GM19025 (cell line): Measurements from ENCODE around the gene PRTG.
"Not testable (repeated sequence)": the region's sequence is repeated elsewhere in the genome, so short reads cannot be mapped to it uniquely, and the experiment has no call there.

Source experiments
- ATAC-seq: cut with Tn5 transposase; IDR thresholded peaks from one replicate; pipeline ENCODE4 v1.9.1; 2021; ENCODE audit warnings: mild to moderate bottlenecking, low read depth, moderate library complexity; ENCODE audit not compliant: unreplicated experiment

The PRTG gene

DNA sequence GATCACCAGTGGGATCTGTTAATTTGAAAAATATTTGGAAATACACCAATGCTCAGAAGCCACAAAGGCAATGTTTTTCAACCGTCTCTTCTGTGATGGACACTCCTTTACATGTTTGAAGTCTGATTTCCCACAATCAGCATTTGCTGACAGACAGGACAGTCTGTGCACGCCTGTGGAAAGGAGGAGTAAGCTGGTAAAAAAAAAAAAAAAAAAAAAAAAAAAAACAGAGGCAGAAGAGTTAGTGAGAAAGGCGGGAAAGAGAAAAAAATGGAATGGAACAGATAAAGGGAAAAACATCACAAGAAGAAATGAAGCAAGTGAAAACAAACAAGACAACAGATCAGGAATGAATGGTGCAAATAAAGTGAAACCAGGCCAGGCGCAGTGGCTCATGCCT is 35.0 kb downstream of the PRTG start:
- no peak for ATAC-seq

DNA sequence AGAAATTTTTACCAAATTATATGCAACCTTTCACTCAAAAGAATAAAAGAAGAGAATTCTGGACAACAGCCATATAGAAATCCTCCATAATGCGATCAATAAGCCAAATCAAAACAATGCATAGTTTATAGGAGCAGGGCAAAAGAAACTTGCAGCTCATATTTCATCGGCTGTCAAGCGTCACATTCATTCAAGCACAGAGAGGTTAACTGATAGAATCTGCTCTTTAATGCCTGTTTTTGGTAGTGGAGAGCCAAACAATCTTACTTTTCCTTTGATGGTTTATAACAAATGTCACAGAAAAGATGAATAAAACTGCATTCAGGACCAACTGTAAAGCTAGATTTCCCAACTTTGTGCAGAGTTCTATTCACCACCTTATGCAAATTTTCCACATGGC is 35.4 kb downstream of the PRTG start:
- ATAC-seq = no peak

DNA sequence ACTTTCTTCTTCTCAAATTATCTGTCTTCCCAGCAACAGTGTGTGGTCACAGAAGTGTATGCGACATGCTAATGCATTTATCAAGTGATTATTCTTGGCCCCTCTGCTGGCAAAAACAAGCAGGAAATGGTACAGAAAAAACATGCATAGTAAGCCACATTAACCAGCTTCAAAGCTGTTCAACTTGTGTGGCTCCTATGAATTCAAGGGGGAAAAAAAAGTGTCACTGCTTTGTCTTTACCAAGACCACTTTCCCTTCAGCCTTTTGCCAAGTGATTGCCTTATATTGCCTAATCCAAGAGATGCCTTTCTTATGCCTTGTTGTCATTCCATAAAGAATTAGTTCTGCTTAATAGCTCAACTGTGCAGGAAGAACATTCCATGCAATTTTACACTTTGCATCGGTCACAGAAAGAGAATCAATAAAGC is 39.1 kb downstream of the PRTG start:
- ATAC-seq = no peak

DNA sequence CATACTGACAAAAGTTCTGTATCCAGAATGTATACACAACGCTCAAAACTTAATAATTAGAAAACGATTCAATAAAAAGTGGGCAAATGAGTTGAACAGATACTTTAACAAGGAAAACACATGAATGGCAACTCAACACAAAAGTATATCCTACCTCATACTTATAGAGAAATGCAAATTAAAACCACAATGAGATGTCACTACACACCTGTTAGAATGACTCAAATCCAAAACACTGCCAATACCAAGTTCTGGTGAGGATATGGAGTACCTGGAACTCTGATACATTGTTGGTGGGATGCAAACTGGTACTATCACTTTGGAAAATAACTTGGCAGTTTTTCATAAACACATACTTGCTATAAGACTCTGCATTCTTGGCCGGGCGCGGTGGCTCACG is 42.1 kb downstream of the PRTG start:
- ATAC-seq = no peak

DNA sequence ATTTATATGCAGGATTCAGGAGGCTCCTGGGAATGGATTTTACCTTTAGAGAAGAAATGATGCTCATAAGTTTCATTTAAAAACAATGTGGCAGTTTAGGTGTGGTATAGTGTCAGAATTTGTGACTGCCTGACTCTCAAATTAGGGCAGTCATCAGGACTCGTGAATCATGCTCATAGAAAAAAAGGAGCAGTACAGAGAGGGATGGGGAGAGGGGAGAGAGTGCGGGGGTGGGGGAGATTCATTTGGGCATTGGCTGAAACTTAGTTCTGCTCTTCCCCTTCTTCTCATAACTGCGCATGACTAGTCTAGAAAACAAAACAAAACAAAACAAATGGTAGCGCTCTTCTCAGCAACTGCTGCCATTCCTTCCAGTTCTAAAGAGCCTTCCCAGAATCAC is 44.3 kb downstream of the PRTG start:
- no peak for ATAC-seq

DNA sequence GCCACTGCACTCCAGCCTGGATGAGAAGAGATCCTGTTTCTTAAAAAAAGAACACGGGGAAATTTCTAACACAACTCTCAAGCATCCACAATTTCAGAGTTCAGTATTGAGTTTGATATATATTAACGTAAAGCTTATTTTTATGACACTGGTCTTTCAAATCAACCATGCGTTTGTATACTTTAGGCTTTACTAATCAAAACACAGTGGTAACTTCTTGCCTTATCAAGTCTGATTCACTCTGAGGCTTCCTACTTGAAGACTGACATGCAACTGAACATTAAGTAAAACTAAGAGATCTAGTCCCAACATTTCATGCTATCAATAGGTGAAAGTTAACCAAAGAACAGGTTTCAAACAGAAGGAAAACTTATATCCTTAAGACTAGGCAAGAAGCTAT is 46.7 kb downstream of the PRTG start:
- ATAC-seq = no peak

DNA sequence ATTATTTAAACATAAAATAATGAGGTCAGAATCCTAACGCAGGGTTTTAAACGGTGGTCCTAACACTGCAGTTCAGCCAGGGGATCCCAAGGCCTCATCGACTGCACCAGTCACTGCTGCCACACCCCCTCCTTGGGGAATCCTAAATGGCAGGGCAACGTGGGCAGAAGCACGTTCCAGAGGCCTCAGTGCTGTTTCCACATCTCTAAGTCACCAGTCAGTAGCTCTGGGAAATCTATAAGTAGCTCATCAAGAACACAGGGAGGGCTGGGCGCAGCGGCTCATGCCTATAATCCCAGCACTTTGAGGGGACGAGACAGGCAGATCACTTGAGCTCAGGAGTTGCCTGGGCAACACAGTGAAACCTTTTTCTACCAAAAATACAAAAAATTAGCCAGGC is 47.5 kb downstream of the PRTG start:
- ATAC-seq = no peak

DNA sequence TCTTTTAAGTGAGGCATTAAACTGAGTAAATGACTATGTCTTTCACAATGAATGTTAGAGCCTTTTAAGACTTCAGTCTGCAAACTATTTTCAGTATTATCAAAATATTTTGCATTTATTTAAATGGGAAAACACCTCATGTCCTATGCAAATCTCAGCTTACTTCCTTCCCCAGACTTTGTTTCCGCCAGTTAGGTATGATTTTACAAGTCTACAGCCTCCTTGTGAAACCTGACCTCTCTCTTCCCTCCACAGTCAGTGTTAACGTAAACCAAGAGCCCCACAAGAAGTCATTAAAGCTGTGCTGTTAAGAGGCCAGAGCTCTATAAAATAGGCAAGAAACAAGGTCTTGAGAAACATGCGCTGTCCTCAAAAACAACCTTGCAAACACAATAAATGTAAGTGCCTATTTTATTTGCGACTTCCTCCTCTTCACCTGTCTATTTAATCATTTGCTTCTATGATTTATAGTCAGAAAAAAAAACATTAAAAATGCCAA is 48.3 kb downstream of the PRTG start:
- ATAC-seq = peak; percentile 95

DNA sequence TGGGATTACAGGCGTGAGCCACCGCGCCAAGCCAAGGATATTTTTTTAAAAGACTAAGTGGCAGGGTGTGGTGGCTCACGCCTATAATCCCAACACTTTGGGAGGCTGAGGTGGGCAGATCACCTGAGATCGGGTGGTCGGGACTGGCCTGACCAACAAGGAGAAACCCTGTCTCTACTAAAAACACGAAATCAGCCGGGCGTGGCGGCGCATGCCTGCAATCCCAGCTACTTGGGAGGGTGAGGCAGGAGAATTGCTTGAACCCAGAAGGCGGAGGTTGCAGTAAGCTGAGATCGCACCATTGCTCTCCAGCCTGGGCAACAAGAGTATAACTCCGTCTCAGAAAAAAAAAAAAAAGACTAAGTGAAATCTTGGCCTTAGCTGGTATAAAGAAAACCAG is 49.8 kb downstream of the PRTG start:
- ATAC-seq = not testable (repeated sequence)

DNA sequence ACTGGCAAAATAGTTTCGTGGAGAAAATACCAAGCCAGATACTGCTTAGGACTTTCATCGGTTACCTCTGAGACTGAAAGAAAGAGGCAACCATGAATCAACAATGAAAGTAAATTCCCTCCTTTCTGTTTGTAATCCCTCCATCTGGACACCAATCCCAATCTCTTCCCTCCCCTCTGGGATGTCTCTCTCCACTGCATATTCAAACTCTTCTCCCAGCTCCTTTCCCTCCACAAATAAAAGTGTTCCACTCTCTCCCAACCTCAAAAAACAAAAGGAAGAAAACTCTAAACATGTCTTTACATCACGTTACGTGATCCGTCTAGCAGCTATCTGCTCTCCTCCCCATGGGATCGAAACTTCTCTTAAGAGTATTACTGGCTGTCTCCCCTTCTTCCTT is 55.2 kb downstream of the PRTG start:
- ATAC-seq = no peak

DNA sequence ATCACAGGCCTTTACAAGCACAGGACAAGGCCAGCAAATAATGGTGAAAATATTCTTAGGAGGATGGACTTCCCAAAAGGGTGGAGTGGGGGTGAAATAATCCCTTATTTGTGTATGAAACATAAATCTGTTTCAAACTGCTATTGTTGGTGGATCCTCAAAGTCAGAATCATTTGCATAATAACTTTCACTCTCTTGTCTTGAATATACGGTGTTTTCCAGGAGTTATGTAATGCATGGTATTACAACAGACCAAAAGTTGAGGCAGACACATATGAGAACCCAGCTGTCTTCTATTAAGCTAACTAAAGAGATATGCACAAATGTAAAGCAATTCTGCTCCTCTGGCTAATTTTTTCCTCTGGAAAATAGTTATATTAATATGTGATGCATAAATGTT is 57.7 kb downstream of the PRTG start:
- ATAC-seq = peak; percentile 76

DNA sequence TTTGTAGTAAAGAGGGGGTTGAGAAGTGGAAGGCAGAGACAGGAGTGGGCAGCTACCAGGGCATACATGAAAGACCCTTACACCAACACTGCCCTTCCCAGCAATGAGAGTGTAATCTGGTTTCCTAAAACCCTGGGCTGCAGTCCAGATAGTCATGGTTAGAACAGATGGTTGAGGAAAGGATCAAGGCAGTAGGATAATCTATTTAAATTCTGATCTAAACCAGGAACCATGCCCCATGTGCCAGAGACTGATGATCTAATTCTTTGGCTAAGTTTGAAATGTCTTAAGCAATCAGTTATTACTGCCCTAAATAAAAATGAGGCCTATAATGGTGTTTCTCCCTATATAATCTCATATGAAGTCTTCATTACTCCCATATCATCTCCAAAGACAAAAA is 59.6 kb downstream of the PRTG start:
- no peak for ATAC-seq

DNA sequence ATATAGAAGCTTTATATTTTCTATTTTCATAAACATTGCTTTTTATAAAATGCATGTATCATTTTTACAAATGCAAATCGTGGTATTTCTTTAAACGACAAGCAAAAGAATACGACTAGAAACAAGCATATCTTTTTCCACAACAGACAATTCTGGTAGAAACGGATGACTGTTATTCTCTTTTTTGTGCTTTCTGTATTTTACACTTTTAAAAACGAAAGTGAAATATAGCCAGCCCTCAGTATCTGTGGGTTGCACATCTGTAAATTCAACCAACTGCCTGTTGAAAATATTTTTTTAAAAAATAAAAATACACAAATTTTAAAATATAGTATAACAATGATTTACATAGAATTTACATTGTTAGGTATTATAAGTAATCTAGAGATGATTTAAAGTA is 61.3 kb downstream of the PRTG start:
- ATAC-seq = no peak

DNA sequence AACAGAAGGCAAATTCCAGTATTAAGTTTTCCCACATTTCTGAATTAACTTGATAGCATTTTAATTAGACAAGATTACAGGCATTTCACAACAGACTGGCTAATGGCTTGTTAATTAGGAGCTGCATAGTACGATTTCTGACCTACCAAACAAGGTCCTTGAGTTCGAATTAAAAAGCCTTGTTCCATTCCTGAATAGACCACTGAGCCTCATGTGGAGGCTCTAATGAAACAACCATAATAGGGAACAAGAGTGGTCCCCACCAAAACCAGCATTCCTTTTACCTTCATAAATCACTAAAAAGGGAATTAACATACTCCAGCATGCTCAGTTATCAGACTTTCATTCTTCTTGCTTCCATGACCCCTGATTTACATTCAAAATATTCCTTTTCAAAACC is 66.4 kb downstream of the PRTG start:
- ATAC-seq = no peak

DNA sequence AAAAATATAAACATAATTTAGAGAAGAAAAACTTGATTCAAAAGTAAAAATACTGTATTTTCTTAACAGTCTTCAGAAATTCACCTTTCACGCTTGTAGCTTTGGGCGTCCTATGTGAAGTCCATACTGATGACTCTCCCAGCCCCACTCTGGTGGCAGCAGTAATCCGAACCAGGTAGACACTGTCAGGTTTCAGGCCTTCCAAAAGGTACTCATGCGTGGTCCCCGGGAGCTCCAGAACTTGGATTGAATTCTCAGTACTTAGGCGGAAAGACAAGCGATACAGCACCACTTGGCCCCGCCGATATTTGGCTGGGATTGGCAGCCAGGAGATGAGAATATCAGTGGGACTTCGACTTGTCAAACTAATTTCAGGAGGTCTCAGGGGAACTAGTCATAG is 69.7 kb downstream of the PRTG start:
- no peak for ATAC-seq

DNA sequence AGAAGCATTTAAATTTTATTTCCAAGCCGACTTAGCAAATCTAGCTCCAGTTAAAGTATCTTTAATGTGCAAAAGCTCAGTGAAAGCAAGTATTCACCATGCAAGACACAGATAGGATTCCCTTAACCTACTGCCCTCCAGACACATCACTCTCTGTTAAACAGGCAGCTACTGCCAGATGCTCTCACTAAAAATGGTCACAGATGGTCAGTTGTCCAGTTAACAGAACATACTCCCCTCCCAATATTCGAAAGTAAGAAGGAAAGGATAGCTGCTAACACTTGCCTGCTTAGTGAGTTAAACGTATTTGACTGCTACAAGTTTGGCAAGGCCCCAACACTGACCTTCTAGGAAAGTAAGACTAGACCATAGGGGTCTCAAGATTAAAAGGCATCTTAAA is 73.7 kb downstream of the PRTG start:
- ATAC-seq = no peak

DNA sequence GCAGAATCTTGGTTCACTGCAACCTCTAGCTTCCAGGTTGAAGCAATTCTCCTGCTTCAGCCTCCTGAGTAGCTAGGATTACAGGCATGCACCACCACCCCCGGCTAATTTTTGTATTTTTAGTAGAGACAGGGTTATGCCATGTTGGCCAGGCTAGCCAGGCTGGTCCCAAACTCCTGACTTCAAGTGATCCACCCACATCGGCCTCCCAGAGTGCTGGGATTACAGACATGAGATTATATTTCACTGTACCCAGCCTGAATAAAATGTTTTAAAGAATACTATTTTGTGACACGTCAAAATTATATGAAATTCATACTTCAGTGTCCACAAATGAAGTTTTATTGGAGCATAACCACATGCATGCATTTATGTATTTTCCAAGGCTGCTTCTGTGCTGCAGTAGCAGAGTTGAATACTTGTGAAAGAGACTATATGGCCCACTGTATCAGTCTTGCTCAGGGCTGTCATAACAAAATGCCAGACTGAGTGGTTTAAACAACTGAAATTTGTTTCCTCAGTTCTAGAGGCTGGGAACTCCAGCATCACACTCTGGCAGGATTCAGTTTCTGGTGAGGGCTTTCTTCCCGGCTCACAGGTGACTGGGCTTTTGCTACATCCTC is 77.2 kb downstream of the PRTG start:
- no peak for ATAC-seq

DNA sequence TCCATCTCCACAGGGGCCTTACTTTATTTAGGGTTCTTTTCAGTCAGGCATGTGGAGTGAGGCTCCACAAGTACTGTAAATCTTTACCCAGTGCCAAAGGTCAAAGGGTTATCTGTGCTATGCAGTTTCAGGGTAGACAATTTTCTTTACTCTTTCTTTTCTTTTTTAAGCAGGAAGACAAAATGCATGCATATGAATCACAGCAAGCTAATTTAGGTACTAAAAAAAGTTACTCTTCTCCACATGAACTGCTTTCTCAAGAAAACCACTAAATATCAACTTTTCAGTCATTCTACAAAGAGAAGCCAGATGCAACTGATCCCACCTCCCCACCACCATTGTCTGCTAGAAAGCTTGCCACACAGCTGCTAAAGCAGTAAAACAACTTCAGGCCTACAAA is 81.5 kb downstream of the PRTG start:
- no peak for ATAC-seq

DNA sequence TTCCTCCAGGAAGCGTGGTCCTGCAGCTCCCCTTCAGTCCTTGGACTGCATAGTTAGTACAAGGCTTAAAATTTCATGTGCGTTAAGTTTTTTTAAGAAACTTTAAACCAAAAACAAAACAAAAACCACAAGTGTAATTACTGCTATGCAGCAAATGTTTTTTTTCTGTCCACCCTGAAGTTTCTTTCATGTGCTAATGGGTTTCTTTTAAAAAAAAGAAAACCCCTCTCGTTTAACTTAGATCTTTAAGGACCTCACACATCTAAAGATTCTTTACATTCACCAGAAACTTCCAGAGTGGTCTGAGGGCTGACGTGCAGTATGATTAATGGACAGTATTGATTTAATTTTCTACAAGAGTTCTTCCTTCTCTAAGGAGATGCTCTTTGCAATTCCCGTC is 82.8 kb downstream of the PRTG start:
- no peak for ATAC-seq

DNA sequence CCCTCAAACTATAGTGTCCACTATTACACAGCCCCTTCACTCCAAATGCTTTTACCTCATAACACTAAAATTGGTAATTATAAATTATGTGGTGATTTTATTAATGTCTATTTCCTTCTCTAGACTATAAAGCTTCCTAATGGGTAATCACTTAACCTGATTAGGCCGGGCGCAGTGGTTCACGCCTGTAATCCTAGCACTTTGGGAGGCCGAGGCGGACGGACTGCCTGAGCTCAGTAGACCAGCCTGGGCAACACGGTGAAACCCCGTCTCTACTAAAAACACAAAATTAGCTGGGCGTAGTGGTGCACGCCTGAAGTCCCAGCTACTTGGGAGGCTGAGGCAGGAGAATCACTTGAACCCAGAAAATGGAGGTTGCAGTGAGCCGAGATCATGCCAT is 83.5 kb downstream of the PRTG start:
- ATAC-seq = no peak

DNA sequence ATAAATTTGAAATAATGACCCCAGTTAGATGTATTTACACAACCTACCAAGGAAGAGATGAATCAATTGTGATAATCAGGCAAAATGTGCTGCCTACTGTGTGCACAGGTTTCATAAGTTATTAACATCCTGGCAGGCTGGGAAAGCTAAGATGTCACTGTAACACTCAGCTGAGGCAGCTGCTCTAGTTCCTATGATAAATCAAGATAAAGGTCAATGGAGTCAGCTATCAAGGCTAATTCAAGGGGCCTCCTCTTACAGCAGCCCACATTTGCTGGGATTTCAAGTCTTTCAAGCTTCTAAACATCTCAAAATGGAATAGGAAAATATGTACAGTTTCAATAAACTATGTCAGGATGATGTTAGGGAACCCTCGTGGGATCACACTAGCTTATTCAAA is 84.1 kb downstream of the PRTG start:
- no peak for ATAC-seq

DNA sequence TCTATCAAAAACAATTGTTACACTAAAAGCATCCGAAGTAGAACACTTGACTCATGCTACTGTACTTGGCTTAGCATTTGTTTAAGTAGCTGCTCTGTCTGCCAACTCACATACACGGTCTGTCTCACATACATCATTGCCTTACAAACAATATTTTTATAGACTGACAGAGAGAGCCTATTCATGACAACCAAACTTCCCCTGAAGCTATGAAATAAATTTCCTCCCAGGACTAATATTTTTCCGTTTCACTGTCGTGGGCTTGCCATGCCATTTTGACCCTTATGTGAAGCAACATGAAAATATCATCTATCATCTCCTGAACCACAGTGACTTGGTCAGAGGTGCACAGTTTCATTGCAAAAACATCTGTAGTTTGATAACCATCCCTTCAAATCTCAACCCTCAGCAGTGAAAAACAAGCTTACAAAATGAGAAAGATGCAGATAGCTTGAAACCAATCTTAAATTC is 88.4 kb downstream of the PRTG start:
- ATAC-seq = no peak
